Hematopoietic multipotent progenitor cell treated with erythropoietin and hydrocortisone succinate and interleukin-3 and kit ligand, for 4 days (in vitro differentiated cells): Measurements from ENCODE around the gene SP7.
"Not testable (repeated sequence)": the region's sequence is repeated elsewhere in the genome, so short reads cannot be mapped to it uniquely, and the experiment has no call there.

Experiments
- DNase-seq: peaks from one replicate; pipeline ENCODE4 v3.0.0-alpha.2; 2015

Gene SP7

GRCh38 chr12:53345486-53346188, 9.5 kb upstream of the SP7 start:
- DNase-seq, result no peak

GRCh38 chr12:53344824-53345485, 8.8 kb upstream of the SP7 start:
- DNase-seq, result peak; percentile 91

DNA sequence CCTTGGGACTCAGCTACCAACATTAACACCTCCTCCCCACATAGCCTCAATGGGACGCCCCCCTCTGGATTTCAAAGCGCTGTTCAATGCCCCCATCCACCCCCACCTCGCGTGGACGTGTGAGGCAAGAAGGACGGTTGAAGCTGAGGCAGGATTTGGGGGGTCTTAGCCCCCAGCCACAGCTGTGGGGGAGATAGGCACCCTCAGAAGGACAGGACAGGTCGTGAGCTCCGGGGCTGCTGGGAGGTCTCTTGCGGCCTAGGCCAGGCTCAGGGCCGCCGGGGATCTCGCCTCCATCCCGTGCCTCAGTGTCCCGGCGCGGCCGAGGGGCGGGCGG, 8.3 kb upstream of the SP7 start:
- DNase-seq, result no peak

DNA sequence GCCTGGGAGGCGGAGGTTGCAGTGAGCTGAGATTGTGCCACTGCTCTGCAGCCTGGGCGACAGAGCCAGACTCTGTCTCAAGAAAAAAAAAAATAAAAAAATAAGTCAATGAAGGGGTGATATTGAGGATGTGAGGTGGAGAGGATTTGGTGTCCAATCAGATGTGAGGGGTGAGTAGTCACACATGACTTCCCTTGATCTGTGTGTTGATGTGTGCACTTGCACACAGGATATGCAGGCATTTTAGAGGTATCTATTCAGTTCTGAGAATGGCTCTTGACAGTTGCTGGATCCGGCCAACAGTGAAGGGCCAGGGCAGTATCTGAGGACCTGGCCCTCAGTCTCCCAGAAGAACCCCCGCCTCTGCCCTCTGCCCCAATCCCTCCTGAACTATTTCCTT, 7.8 kb upstream of the SP7 start:
- DNase-seq, result no peak

- no peak for DNase-seq
Measured at GRCh38 chr12:53343449-53343848, 7.3 kb upstream of the SP7 start.

GRCh38 chr12:53340398-53340797, 4.2 kb upstream of the SP7 start:
- no peak for DNase-seq

DNA sequence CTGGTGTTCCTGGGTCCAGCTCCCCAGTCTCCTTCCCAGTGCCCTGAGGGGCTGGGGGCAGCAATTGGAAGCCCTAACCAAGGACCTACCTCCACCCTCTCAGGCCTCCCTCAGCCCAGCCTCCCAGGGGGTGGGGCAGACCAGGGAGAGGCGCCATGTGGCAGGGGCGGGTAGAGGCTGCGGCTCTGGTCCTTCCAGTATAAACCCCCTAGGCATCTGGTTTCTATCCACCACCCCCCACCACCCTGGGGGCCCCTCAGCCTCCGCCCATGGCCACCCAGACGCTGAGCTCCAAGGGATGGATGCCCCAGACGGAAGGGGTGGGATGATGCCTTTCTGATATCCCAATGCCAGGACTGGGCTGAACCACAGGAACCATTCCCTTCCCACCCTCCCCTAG, 2.8 kb upstream of the SP7 start:
- DNase-seq, result no peak

DNA sequence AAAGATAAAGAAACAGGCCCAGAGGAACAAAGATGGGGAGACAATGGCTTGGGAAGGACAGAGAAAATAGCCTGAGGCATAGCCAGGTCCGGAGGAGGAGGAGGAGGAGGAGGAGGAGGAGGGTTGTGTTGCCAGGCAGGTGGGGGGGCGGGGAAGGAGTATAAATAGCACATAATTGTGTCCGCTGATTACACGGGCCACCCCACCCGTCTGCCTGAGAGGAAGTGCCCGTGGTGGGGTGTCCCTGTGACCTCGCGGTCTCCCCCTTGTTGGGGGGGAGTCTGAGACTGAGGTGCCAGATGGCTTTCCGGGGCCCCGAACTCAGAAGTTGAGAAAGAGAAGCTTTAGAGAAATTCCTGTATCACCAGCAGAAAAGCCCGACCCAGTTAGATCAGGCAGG, 1.9 kb upstream of the SP7 start:
- DNase-seq, result peak; percentile 46

DNA sequence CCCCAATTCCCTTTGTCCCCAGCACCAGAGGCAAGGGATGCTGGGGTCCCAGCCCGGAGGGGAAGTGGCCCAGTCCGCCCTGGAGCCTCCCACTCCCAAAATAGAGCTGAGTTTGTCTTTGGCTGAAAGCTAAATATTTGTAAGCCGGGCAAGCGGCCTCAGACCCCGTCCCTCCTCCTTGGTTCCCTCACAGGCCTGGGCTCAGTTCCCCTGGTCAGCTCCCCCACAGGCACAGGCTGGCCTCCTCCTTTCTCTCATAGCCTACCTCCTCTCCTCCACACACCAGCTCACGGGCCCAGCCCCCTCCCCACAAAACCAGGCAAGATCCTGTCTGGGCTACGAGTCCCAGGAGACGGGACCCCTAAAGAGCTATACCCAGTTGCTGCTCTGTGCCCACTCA, 1.3 kb downstream of the SP7 start:
- no peak for DNase-seq

- no peak for DNase-seq
Measured at GRCh38 chr12:53333845-53334244, 2.3 kb downstream of the SP7 start.

- DNase-seq, result no peak
Measured at GRCh38 chr12:53333289-53333688, 2.9 kb downstream of the SP7 start.

- no peak for DNase-seq
Measured at GRCh38 chr12:53332744-53333143, 3.4 kb downstream of the SP7 start.

DNA sequence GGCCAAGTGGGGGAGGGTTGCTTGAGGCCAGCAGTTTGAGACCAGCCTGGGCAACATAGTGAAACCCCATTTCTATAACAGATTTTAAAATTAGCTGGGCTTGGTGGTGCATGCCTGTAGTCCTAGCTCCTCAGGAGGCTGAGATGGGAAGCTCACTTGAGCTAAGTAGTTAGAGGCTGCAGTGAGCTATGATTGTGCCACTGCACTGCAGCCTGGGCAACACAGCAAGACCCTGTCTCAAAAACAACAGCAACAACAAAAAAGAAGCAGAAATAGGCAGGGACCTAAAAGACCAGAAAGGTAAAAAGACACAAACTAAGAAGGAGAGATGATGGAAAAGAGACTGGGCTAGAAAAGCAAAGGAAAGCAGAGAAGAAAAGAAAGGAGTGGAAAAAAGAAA, 3.8 kb downstream of the SP7 start:
- DNase-seq, result not testable (repeated sequence)

DNA sequence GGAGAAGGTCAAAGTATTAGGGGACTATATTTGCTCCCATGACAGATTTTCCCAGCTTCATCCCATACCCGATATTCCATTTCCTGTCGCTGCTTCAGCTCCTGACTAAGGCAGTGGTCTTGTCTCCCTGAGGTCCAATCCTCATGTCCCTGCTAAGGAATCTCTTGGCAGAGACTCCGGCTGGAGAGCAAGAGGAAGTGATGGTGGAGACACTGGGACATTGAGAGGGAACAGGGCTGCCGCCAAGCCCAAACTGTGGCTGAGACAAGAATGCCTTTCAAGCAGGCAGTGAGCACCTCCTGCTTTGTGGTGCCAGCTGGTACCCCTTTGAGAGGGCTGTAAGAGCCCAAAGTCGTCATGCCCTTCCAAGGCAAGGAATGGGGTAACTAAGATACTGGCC, 5.5 kb downstream of the SP7 start:
- no peak for DNase-seq

- peak; percentile 58 for DNase-seq
Measured at GRCh38 chr12:53328043-53328435, 8.1 kb downstream of the SP7 start.

DNA sequence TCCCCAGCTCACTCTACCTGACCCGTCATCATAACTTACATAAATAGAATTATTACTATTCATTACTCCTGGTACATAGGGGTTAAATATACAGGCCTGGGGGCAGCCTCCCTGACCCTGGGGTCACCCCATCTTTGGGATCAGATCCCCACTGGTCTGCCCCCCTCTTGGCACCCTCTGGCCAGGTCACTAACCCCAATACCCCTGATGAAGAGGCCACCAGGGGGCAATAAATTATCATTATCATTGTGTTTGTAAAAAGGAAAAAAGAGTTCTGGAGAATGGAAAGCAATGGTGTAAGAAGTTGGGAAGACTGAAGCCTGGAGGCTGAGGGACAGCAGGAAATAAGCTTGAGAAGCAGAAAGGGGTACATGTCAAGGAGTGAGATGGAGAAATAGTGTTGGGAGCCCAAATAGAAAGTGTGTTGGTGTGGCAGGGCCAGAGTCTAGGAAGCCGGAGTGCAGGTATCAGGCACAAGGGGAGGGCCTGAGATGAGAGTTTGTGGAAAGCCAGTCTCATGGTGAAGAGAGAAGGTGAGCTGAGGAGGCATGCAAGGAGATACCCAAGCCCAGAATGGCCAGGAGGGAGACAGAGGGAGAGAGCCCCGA, 8.6 kb downstream of the SP7 start:
- DNase-seq, result peak; percentile 62

DNA sequence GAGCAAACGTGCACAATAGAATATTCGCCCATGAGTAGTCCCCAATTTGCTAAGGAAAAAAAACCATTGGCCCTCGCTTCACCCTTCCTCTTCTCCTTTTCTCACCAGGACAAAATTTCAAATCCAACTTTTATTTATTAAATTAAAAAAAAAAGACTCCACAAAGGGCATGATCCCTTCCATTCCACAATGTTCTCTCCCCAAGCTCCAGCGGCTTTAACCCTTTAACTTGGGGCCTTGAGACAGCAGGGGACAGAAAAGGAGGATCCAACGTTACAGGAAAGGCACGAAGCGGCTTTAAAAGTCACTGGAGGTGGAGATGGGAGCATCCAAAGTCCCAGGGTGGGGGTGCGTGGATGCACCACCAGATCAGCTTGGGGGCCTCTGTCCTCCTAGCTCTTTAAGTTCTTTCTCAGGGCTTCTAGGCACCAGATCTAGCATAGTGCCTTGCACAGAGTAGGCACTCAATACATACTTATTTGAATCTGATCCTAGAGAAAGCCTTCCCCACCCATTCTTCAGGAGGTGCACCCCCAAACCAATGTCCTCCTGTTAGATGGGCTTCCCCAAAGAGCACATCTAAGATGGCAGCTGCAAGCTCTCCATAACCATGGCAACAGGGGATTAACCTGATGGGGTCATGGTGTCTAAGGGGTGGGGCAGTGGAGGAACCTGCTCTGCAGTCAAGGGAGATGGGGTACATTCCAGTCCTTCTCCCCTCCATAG, 9.5 kb downstream of the SP7 start:
- no peak for DNase-seq

- peak; percentile 61 for DNase-seq
Measured at GRCh38 chr12:53325511-53326061, 10.6 kb downstream of the SP7 start.

GRCh38 chr12:53324779-53325510, 11.2 kb downstream of the SP7 start:
- DNase-seq, result peak; percentile 97

- peak; percentile 84 for DNase-seq
Measured at GRCh38 chr12:53324113-53324778, 11.9 kb downstream of the SP7 start.

DNA sequence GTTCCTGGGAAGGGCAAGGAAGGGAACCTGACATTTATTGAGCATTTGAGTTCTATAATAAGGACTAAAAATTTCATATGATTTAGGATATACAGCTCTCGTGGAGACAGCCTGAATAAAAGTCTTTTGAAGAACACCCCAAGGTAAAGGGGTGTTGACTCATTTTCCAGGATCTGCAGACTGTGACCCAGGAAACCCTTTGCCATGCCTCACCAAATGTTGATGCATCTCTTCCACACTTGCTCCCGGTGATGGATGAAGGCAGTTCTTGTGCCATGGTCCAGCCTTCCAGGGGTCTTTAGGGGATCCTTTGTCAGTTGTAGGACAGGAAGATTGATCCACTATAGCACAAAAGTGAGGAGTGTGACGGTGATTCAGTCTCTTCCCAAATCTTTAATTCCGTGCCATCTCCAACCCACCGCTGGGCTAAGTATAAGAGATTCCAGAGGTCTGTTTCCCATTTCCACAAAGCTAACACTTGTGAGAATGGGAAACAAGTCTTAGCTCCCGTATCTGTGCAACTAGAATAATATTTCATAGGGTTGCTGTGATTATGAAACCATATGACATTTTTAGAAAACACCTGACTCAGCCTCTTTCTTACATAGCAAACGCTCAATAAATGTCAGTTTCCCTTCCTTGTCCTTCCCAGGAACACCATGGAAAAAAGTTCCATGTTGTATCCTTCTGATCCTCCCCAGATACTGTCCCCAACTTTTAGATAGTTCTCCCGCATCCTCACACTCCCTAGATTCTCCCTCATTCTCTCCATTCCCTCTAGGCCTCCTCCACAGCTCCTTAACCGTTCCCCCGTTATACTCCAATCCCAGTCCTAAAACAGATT, 15.6 kb downstream of the SP7 start:
- DNase-seq, result no peak
